Measurements from ENCODE around the gene BDH1.

Gene BDH1

GRCh38 chr3:197468167-197468566, 87.6 kb downstream of the BDH1 start:
- TF ChIP-seq EZH2phosphoT487 (conservative IDR thresholded peaks at IDR 0.05; ENCODE audit: low read length) (no peak), CTCF (IDR thresholded peaks at IDR 0.05; ENCODE audit: insufficient read depth, low read length, poor library complexity, severe bottlenecking) (no peak)
- Histone ChIP-seq H3F3A (ENCODE audit: insufficient read depth) (no peaks in the 10 kb centered on the region), H3K79me2 (ENCODE audit: insufficient read depth, low read length) (no peaks in the 10 kb centered on the region), H3K9me3 (ENCODE audit: insufficient read depth, low read length) (no peaks in the 10 kb centered on the region), H3K9me2 (replicated peaks; ENCODE audit: insufficient read depth, low read length) (no peaks in the 10 kb centered on the region), H4K20me1 (ENCODE audit: low read depth, low read length) (no peaks in the 10 kb centered on the region), H2AFZ (ENCODE audit: low read depth, low read length, severe bottlenecking) (no peak overlapping the region), H3K9ac (ENCODE audit: low read length) (no peak overlapping the region), H3K4me2 (ENCODE audit: low read depth, low read length, poor library complexity, severe bottlenecking) (no peak overlapping the region), H3K4me3 (ENCODE audit: insufficient read depth, low read length, poor library complexity, severe bottlenecking) (no peak overlapping the region), H3K36me3 (ENCODE audit: low read length) (no peaks in the 10 kb centered on the region), H3K27me3 (ENCODE audit: low read length) (no peaks in the 10 kb centered on the region), H3K27ac (ENCODE audit: low read depth, low read length) (no peak overlapping the region)

- TF ChIP-seq EZH2phosphoT487 (conservative IDR thresholded peaks at IDR 0.05; ENCODE audit: low read length), result no peak
- TF ChIP-seq CTCF (IDR thresholded peaks at IDR 0.05; ENCODE audit: insufficient read depth, low read length, poor library complexity, severe bottlenecking), result no peak
- Histone ChIP-seq H3K36me3 (ENCODE audit: low read length) (no peaks in the 10 kb centered on the region), H4K20me1 (ENCODE audit: low read depth, low read length) (no peaks in the 10 kb centered on the region), H3K27me3 (ENCODE audit: low read length) (no peaks in the 10 kb centered on the region), H3K9me3 (ENCODE audit: insufficient read depth, low read length) (no peaks in the 10 kb centered on the region), H3K4me3 (ENCODE audit: insufficient read depth, low read length, poor library complexity, severe bottlenecking) (no peak overlapping the region), H2AFZ (ENCODE audit: low read depth, low read length, severe bottlenecking) (no peak overlapping the region), H3K9ac (ENCODE audit: low read length) (no peak overlapping the region), H3K27ac (ENCODE audit: low read depth, low read length) (no peak overlapping the region), H3K4me2 (ENCODE audit: low read depth, low read length, poor library complexity, severe bottlenecking) (no peak overlapping the region), H3K79me2 (ENCODE audit: insufficient read depth, low read length) (no peaks in the 10 kb centered on the region), H3F3A (ENCODE audit: insufficient read depth) (no peaks in the 10 kb centered on the region), H3K9me2 (replicated peaks; ENCODE audit: insufficient read depth, low read length) (no peaks in the 10 kb centered on the region)
Measured at GRCh38 chr3:197466586-197467399, 89.0 kb downstream of the BDH1 start.

GRCh38 chr3:197465996-197466549, 89.7 kb downstream of the BDH1 start:
- H3K9me3 ChIP-seq (ENCODE audit: insufficient read depth, low read length), result no peaks in the 10 kb centered on the region
- no peaks in the 10 kb centered on the region for H3K9me2 ChIP-seq (replicated peaks; ENCODE audit: insufficient read depth, low read length)
- TF ChIP-seq CTCF (IDR thresholded peaks at IDR 0.05; ENCODE audit: insufficient read depth, low read length, poor library complexity, severe bottlenecking), result no peak
- no peak for TF ChIP-seq EZH2phosphoT487 (conservative IDR thresholded peaks at IDR 0.05; ENCODE audit: low read length)

More at GRCh38 chr3:197465996-197466549, 89.7 kb downstream of the BDH1 start:
- Histone ChIP-seq H4K20me1 (ENCODE audit: low read depth, low read length) (no peaks in the 10 kb centered on the region), H3K27ac (ENCODE audit: low read depth, low read length) (no peak overlapping the region), H3K4me2 (ENCODE audit: low read depth, low read length, poor library complexity, severe bottlenecking) (no peak overlapping the region), H3K27me3 (ENCODE audit: low read length) (no peaks in the 10 kb centered on the region), H3K9ac (ENCODE audit: low read length) (no peak overlapping the region), H3K79me2 (ENCODE audit: insufficient read depth, low read length) (no peaks in the 10 kb centered on the region), H3F3A (ENCODE audit: insufficient read depth) (no peaks in the 10 kb centered on the region), H3K4me3 (ENCODE audit: insufficient read depth, low read length, poor library complexity, severe bottlenecking) (no peak overlapping the region), H2AFZ (ENCODE audit: low read depth, low read length, severe bottlenecking) (no peak overlapping the region), H3K36me3 (ENCODE audit: low read length) (no peaks in the 10 kb centered on the region)

Measured in SU-DHL-6 (cell line).